SK-N-SH treated with all-trans-retinoic acid at 6 μM for 48 hours (cell line): ENCODE results near the gene TGM1.

ENCODE experiments used
- RARB ChIP-seq: fragments of 250-450 bp; sonication (Bioruptor Pico); IDR thresholded peaks from 2 replicates; pipeline ENCODE4 v1.8.0; 2021; ENCODE audit warnings: mild to moderate bottlenecking, moderate library complexity
- SNAI2 ChIP-seq: fragments of 250-450 bp; sonication (Bioruptor Pico); IDR thresholded peaks from 2 replicates; pipeline ENCODE4 v1.5.0; 2020; ENCODE audit warnings: mild to moderate bottlenecking, moderate library complexity
- ZC3H10 ChIP-seq: fragments of 250-450 bp; sonication (Bioruptor Pico); IDR thresholded peaks from 2 replicates; pipeline ENCODE4 v1.5.1; 2021; ENCODE audit warnings: mild to moderate bottlenecking, moderate library complexity

GRCh38 chr14:24240110-24240918, 22.7 kb downstream of the TGM1 start:
- TF ChIP-seq SNAI2 (CRISPR knock-in tag) = no peak
- TF ChIP-seq RARB (CRISPR knock-in tag) = no peak
- TF ChIP-seq ZC3H10 (CRISPR knock-in tag) = no peak
